ENCODE results near the gene ZNF76. TPM values are rescaled to one million over a fixed set of nuclear protein-coding genes. Genes with fewer than 3 reads are reported as not detected.

Gene ZNF76
- polyA plus RNA-seq, 1 of the 3 experiments (the other 2 are of a cell fraction) = 19.7 TPM

GRCh38 chr6:35302604-35303241, 43.2 kb downstream of the ZNF76 start:
- Histone ChIP-seq H3K4me3 (ENCODE audit: low read depth in 2 of 2, low read length in 1 of 2) (no peak overlapping the region), H3K9ac (no peak overlapping the region), H3K4me1 (ENCODE audit: control insufficient read depth in 1 of 2, insufficient read depth in 2 of 2, low read depth in 1 of 2, low read length in 1 of 2) (no peaks in the 10 kb centered on the region; a peak in 1 of 4 replicates), H3K4me2 (no peak overlapping the region), H3K27me3 (ENCODE audit: insufficient read depth) (no peaks in the 10 kb centered on the region), H3F3A (replicated peaks; ENCODE audit: insufficient read depth) (no peaks in the 10 kb centered on the region), H3K9me2 (no peaks in the 10 kb centered on the region), H3K79me2 (ENCODE audit: insufficient read depth) (no peaks in the 10 kb centered on the region), H3K9me3 (no peaks in the 10 kb centered on the region), H4K20me1 (ENCODE audit: insufficient read depth) (no peaks in the 10 kb centered on the region), H3K27ac (ENCODE audit: low read depth in 2 of 2, low read length in 1 of 2) (no peak overlapping the region), H3K36me3 (replicated peaks in 1 of 2; ENCODE audit: control insufficient read depth in 1 of 2, insufficient read depth in 2 of 2, low read length in 1 of 2) (no peaks in the 10 kb centered on the region), H2AFZ (ENCODE audit: low read depth) (peak overlapping the region; percentile 24; the same call in 1 of the 2 replicates)
- 95% methylated on average over 3 of the region's 6 CpGs for WGBS (ENCODE audit: low lambda C conversion rate)
- DNase-seq = peak; percentile 44
- ChIA-PET CTCF (interaction anchor here (1.3 to 1.4 kb wide), 2 partner anchors 40 to 166 kb away, joined by 3 to 5 read pairs; partner anchors contain the start of genes PPARD and RPL10A), POLR2A (no interaction called here)
- TF ChIP-seq SMC3 (IDR thresholded peaks at IDR 0.05; ENCODE audit: low read depth, low read length) (no peak), RCOR1 (IDR thresholded peaks at IDR 0.05; ENCODE audit: low read length) (no peak), NFIC (IDR thresholded peaks at IDR 0.05; ENCODE audit: borderline replicate concordance) (no peak), MAX (IDR thresholded peaks at IDR 0.05; ENCODE audit: low read depth) (no peak), FOXJ3 (CRISPR knock-in tag; IDR thresholded peaks at IDR 0.05) (no peak), POLR2AphosphoS5 (IDR thresholded peaks at IDR 0.05; ENCODE audit: low read depth, low read length) (no peak), NRF1 (IDR thresholded peaks at IDR 0.05; ENCODE audit: low read depth, low read length) (no peak)

GRCh38 chr6:35304299-35304698, 44.8 kb downstream of the ZNF76 start:
- Histone ChIP-seq H3K27me3 (ENCODE audit: insufficient read depth) (no peaks in the 10 kb centered on the region), H3K9me2 (no peaks in the 10 kb centered on the region), H3K79me2 (ENCODE audit: insufficient read depth) (no peaks in the 10 kb centered on the region), H3K9me3 (no peaks in the 10 kb centered on the region), H3K27ac (ENCODE audit: low read depth in 2 of 2, low read length in 1 of 2) (no peak overlapping the region), H3K36me3 (replicated peaks in 1 of 2; ENCODE audit: control insufficient read depth in 1 of 2, insufficient read depth in 2 of 2, low read length in 1 of 2) (no peaks in the 10 kb centered on the region), H3F3A (replicated peaks; ENCODE audit: insufficient read depth) (no peaks in the 10 kb centered on the region), H3K4me3 (ENCODE audit: low read depth in 2 of 2, low read length in 1 of 2) (no peak overlapping the region), H2AFZ (ENCODE audit: low read depth) (no peak overlapping the region), H4K20me1 (ENCODE audit: insufficient read depth) (no peaks in the 10 kb centered on the region), H3K4me1 (ENCODE audit: control insufficient read depth in 1 of 2, insufficient read depth in 2 of 2, low read depth in 1 of 2, low read length in 1 of 2) (no peaks in the 10 kb centered on the region; a peak in 1 of 4 replicates), H3K9ac (no peak overlapping the region), H3K4me2 (no peak overlapping the region)
- 57% methylated on average over 1 of the region's 1 CpG for WGBS (ENCODE audit: low lambda C conversion rate)
- ChIA-PET CTCF (interaction anchor here (1.1 to 1.3 kb wide), 2 partner anchors 145 to 164 kb away, joined by 3 to 5 read pairs; partner anchors contain the start of gene RPL10A), POLR2A (no interaction called here)
- DNase-seq = no peak
- TF ChIP-seq ELF1 (IDR thresholded peaks at IDR 0.05) (no peak), RAD21 (IDR thresholded peaks at IDR 0.05; ENCODE audit: low read length) (no peak), FOSL2 (IDR thresholded peaks at IDR 0.05; ENCODE audit: borderline replicate concordance, low read depth) (no peak), TEAD4 (IDR thresholded peaks at IDR 0.05; ENCODE audit: borderline replicate concordance, insufficient read depth) (no peak), YY1 (IDR thresholded peaks at IDR 0.05; ENCODE audit: low read depth) (no peak), USF2 (IDR thresholded peaks at IDR 0.05; ENCODE audit: borderline replicate concordance, low read depth, low read length) (no peak), RFX5 (IDR thresholded peaks at IDR 0.05; ENCODE audit: low read length) (no peak), SIN3A (IDR thresholded peaks at IDR 0.05; ENCODE audit: borderline replicate concordance, low read depth, low read length) (no peak), MAX (IDR thresholded peaks at IDR 0.05; ENCODE audit: low read depth) (no peak), FOXJ3 (CRISPR knock-in tag; IDR thresholded peaks at IDR 0.05) (no peak), PBX3 (IDR thresholded peaks at IDR 0.05) (no peak), EZH2phosphoT487 (IDR thresholded peaks at IDR 0.05; ENCODE audit: borderline replicate concordance, low read depth) (no peak), NFIC (IDR thresholded peaks at IDR 0.05; ENCODE audit: borderline replicate concordance) (no peak), POLR2AphosphoS5 (IDR thresholded peaks at IDR 0.05; ENCODE audit: low read depth, low read length) (no peak), GABPA (IDR thresholded peaks at IDR 0.05; ENCODE audit: low read depth) (no peak), FOXM1 (IDR thresholded peaks at IDR 0.05; ENCODE audit: low read depth) (no peak), GATA2 (CRISPR knock-in tag; IDR thresholded peaks at IDR 0.05) (no peak), RCOR1 (IDR thresholded peaks at IDR 0.05; ENCODE audit: low read length) (no peak)

All from SK-N-SH (cell line).